Hippocampal formation (tissue), 2 donors: ENCODE results near the gene CHSY1.

ENCODE experiments used
- DNase-seq, 2 donors: peaks; one replicate each; lab custom pipeline; 2025; lab: John Stamatoyannopoulos, UW

Gene CHSY1

GRCh38 chr15:101170568-101171350 lies 81.1 kb downstream of the CHSY1 start:
- DNase-seq: no peak

- DNase-seq: no peak
Measured at GRCh38 chr15:101169495-101170071, 82.3 kb downstream of the CHSY1 start.

DNA sequence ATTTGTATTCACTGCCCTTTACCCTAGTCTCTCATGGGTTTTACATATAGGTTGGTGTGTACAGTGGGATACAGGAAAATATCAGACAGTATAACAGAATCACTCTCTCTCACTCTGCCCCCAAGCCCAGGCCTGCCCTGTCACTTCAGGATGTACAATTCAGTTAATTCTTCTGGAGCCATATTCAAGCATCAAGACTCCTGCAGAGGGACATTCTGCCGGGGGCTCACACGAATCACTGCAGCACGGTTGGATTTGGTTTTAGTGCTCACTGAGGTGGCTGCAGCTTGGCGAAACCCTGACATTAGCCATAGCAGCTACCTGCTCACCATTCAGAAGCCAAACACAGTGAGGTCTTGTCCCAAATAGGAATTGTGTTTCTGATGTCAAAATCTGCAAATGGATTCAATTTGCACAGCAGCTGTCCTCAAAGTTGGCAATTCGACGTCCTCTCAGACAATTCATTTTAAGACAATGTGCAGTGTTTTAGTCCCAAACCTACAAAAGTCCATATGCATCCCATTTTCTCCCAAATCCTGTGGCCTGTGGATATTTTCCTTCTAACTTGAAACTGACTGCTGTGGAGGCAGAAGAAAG lies 82.9 kb downstream of the CHSY1 start:
- no peak for DNase-seq

- DNase-seq: peak in 1 of 2 donors; percentile 34
Measured at GRCh38 chr15:101168463-101168824, 83.4 kb downstream of the CHSY1 start.

- peak in 1 of 2 donors; percentile 38 for DNase-seq
Measured at GRCh38 chr15:101167753-101168462, 83.9 kb downstream of the CHSY1 start.

DNA sequence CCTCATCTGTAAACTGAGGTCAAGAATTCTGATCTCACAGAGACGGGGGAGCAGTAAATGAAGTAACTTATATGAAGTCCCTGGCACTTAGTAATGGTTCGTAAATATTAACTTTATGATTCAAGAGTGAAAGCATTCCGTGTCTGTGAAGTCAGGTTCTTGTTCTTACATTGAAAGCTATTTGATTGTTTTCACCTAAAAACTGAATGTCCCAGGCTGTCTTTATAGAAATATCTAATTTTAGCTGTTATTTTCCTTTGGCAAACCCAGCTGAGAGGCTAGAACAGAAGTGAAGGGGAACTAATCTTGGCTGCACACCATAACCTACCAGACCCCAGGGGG lies 84.5 kb downstream of the CHSY1 start:
- DNase-seq: no peak

DNA sequence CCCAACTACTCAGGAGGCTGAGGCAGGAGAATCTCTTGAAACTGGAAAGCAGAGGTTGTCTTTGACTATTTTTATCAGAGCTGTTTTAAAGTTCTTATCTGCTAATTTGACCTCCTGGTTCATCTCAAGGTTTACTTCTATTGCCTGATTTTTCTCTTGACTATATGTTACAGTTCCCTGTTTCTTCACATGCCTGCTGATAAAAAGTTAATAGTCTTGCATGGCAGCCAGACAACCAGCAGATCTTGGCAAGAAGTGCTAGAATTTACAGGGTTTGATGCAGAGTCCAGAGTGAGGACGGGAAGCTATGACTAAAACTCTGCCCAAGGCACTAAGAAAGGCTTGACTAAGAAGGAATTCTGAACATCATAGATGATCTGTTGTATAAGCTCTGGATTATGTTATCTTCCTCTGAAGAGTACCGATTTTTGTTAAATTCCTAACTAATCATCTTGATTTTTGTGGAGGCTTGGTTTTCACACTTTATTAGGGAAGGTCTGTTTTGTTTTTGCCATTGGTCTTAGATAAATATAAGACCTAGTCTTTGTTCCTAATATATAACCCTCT lies 85.9 kb downstream of the CHSY1 start:
- DNase-seq: no peak

DNA sequence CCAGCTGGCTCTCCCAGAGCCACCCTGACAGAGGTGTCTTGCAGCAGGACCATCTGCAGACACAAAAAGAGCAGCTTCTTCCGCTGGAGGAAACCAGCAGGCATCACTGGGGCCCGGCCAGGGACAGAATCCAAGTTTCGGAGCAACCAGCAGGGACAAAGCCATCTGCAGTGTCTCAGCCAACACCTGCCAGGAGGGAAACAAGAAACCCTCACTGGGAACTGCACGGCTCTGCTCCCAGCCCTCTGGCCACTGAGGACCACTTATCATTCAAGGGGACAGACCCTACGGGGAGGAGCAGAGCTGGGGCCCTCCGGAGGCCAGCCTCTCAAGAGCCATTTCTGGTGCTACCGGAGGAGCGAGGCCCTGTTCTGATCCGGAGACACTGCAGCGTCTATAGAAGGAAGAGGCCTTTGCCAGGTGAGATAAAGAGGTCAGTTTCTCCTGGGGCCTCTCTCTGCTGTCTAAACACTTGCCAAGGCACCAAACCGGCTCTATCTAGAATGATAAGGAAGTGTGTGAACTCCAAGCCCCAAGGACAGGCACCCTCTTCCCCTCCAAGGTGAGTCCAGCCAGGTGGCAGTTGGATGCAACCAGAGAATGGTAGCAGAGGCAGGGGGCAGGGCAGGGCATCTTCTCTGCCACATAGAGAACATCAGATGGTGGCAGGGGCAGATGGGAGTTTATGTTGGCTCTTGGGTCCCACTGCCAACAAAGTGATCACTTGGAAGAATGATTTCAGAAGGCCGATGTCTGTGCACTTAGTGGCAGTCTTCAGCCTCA lies 89.0 kb downstream of the CHSY1 start:
- DNase-seq: no peak

DNA sequence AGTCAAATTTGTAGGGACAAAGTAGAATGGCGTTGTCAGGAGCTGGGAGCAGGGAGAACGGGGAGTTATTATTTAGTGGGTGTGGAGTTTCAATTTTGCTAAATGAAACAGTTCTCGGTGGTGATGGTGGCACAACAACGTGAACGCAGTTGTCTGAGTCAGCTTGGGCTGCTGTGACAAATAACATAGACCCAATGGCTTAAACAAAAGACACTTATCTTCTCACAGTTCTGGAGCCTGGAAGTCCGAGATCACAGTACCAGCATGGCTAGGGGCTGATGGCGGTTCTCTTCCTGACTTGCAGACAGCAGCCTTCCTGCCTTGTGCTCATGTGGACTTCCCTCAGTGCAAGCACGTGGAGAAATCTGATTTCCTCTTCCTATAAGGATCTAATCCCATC lies 90.2 kb downstream of the CHSY1 start:
- no peak for DNase-seq

GRCh38 chr15:101159936-101160815 lies 91.7 kb downstream of the CHSY1 start:
- DNase-seq: no peak

DNA sequence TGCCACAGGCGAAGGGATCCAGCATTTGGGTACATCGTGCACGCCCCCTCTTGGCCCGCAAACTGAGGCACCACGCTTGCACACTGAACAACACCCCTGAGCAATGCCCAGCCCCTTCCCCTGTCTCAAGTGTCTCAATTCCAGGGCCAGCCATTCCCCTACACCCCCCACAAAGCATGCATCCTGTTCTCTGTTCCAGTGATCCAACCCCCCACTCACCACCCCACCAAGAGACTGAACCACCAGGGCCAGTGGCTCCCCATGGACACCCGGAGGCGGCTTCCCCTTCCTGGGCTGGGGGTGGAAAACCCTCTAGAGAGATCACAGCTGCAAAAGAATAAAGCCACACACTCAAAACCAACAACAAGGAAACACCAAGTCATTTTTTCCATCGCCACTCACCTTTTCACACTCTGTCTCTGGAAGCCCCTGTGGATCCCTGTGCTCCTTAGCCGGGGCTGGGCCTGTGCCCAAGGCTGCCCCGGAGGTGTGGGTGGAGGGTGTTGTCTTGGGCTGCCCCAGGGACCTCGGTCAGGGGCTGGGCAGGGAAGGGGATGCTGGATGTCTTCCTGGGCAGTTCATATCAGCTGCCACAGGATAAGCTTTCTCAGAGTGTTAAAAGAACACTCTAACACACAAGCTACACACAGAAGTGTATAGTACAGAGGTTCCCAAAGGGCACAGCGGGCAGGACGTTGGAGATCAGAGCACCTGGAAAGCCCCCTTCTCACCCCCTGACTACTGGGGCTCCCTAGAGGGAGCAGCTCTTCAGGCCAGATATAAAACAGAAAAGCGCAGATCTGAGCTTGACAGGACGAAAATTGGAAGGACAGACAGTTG lies 92.5 kb downstream of the CHSY1 start:
- no peak for DNase-seq

DNA sequence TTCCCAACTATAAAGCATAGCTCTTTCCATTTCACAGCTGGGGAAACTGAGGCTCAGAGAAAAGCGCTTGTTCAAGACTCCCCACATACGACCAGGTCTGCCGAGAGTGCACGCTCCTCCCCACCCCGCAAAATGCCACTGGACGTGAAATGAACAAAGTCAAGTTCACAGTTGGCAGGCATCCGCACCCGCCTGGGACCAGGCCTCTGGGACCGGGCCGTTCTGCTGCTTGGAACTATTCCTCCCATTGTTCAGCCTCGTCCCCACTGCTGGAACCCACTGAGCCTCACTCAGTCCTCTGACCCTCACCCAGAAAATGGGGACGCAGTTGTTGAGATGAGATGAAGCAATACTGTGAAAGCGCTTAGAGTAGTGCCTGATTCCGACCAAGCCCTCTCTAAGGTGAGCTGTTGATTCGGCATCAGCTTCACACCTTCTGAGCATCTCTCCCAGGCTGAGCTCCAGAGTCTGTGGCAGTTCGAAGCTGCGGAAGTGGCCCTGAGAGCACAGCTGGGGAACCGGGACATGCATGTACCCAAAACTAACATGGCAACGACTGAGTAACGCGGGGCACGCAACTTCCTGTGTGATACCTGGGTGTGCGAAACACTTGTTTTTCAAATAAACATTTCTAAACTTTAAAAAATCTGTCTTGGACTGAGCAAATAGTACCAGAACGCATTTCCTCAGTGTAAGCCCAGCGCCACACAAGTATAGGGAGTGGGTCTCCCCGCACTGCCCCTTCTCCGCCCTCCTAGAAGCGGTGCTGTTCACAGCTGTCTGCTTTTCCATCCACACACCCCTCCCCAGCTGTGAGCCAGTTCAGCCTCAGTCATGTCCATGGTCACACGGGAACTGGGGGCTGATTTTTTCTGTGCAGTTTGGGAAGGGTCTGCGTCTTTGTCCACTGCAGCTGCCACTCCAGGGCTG lies 93.4 kb downstream of the CHSY1 start:
- DNase-seq: no peak

DNA sequence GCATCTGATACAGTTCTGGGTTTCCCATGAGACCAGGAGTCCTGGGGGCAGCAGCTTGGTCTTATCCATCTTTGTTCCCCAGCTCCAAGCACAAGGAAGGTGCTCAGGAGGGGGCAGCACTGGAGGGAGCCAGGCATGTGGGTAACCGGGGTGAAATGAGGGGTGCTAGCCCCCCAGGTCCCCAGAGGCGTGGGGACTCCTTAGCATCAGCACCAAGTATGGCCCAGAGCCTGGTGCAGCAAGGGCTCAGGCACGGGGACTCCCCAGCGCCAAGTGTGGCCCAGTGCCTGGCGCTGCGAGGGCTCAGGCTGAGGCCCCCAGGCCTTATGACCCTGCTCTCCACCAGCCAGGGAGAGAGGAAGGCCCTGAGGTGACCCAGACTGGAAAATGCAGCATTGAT lies 94.1 kb downstream of the CHSY1 start:
- DNase-seq: no peak

DNA sequence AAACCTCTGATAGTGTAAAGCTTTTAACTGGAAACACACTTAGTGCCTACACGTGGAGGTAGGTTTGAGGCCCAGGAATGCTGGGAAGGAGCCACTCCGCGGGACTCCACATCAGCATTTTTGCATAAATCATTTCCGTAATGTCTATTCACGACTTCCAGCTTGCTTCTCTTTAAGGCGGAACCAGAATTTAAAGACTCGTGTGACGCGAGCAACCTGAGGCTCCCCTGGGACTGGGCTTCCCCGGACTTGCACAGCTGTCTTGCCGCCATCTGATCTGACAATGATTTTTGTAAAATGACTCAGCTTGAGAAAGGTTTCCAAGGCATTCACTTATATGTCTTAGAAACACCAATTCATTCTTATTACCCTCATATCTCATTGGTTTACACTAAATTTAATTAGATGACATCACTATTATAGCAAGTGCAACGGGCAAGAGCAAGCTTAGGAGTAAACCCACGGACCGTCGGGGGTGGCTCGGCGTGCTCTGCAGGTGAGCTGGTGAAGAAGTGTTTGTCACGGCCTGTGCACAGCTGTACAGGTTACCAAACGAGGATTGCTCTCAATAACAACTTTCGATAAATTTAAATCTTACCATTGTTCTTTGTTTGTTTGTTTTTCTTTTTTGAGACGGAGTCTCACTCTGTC lies 95.2 kb downstream of the CHSY1 start:
- no peak for DNase-seq

DNA sequence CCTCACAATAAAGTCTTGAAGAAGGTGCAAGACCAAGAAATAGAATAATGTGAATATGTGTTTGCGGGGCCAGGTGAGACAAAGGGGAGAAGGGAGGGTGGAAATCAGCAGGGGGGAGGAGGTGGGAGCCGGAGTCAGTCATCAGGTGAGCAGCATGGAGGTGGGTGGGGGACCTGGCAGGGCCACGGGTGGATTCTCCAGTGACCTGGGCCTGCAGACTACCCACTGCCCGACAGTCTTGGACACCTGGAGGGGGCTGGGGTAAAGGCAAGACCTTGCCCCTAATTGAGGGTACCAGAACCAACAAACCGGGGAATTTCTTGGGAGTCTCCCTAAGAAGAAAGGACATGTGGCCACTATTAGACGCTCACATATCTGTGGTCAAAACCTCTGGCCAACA lies 95.8 kb downstream of the CHSY1 start:
- no peak for DNase-seq

DNA sequence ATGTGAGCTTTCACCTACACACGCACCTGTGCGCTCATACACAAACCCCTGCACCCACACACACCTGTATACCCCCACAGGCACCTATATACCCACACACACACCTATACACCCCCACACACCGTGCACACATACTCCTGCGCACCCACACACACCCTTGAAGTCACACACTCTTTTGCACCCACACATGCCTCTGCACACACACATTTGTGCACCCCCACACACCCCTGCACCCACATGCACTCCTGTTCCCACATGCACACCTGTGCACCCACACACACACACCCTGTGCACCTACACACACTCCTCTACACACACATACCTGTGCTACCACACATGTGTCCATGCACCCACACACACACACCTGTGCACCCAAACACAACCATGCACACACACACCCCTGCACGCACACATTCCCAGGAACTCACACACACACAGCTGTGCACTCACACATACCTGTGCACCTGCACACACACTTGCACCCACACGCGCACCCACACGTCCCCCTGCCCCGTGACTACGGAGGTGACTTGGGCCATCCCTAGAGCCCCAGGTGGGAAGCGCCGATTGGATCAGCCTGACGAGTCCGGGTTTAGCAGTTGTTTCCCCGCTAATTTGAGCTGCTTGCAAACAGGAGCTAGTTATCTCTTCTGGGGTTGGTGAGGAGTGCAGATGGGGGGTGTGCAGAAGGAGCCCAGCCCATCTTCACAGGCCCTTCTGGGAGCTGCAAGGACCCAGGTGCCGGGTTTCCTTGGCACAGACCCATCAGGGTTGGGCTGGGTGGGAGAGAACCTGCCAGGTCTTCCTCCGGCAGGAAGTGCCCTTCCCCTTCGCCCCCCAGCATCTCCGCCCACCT lies 97.8 kb downstream of the CHSY1 start:
- DNase-seq: no peak

DNA sequence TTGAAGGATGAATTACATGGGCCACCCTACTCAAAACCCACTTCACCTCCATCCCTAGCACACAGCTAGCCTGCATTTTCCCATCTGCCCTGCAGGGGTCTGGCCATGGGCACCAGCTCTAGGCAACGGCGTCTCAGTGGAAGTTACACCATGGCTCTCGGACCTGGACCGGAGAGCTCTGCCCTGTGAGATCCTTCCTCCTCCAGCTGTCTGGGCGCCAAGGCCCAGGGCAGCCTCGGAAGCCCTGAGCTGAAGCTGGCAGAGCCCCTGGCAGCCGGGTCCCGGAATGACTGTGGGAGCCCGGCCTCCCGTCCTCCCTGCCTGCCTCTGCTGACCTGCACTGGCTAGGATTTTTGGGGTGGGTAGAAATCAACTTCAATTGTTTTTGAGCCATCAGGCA lies 98.9 kb downstream of the CHSY1 start:
- no peak for DNase-seq
